ENCODE measurements around the gene F9.

DNA sequence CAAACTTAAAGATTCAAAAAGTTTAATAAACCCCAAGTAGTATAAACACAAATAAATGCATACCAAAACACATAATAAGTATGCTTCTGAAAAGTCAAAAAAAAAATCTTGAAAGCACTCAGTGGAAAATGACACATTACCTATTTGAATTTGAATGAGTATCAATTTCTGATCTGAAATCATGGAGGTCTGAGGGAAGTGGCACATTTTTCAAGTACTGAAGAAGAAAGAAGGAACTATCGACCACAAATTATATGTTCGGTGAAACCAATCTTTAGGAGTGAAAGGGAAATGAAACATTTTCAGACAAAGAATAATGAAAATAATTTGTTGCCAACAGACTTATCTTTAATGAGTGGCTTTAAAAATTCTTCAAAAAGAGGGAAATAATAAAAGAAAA is 12.1 kb upstream of the F9 start:
- TF ChIP-seq, protein P1, sequence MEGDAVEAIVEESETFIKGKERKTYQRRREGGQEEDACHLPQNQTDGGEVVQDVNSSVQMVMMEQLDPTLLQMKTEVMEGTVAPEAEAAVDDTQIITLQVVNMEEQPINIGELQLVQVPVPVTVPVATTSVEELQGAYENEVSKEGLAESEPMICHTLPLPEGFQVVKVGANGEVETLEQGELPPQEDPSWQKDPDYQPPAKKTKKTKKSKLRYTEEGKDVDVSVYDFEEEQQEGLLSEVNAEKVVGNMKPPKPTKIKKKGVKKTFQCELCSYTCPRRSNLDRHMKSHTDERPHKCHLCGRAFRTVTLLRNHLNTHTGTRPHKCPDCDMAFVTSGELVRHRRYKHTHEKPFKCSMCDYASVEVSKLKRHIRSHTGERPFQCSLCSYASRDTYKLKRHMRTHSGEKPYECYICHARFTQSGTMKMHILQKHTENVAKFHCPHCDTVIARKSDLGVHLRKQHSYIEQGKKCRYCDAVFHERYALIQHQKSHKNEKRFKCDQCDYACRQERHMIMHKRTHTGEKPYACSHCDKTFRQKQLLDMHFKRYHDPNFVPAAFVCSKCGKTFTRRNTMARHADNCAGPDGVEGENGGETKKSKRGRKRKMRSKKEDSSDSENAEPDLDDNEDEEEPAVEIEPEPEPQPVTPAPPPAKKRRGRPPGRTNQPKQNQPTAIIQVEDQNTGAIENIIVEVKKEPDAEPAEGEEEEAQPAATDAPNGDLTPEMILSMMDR (IDR thresholded peaks at IDR 0.05): no peak
- no peak for TF ChIP-seq POLR2A (IDR thresholded peaks at IDR 0.05)

Data from esophagus squamous epithelium (tissue), 4 donors.